SIG-M5 (cell line): ENCODE data around the gene PPWD1.
"Not testable (repeated sequence)": the region's sequence is repeated elsewhere in the genome, so short reads cannot be mapped to it uniquely, and the experiment has no call there.

Source experiments
- DNase-seq: peaks from one replicate; lab custom pipeline; 2025; lab: John Stamatoyannopoulos, UW

The PPWD1 gene

DNA sequence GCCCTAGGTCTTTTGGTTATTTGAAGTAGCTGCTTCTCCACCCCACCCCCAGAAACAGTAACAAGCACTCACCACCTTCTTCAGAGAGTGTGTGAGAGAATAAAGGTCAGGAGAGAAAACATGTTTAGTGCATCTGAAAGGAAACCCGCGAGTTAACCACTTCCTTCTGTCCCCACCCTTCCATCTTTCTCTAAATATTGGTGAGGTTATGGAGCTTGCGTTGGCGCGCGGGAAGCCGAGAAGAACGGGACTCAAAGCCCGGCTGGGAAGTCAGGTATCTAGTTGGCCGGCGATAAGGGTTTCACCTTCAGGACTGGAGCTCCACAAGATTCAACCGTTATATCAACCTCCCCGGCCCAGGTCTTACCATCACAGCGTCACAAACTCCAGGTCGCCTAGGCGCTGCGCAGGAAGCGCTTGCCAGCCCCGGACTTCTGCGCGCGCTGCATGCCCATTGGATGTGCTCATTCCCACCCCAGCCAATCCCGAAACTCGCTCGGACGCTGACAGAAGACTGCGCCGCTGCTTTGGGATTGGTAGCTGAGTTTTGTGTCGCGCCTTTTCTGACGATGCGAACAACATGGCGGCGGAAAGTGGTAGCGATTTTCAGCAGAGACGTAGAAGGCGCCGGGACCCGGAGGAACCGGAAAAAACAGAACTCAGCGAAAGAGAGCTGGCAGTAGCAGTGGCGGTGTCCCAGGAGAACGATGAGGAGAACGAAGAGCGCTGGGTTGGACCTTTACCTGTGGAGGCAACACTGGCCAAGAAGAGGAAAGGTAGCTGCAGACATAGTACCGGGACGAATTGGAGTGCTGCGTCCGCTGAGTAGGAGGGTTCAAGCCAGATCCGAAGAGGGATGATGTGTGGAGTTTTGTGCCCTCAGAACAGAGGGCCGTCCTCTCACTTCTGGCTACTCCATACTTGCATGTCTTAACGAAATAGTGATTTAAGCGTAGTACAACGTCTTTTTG lies at the start of gene PPWD1, which contains the start of gene CENPK:
PPWD1 (plus strand) TSS at position 566 of the 971 bp plus-strand sequence; CDS start at position 581, 15 bp downstream.
CENPK (minus strand) TSS at position 438 of the 971 bp plus-strand sequence. CDS start 8,261 bp downstream, outside the sequence.
- peak; percentile 90 for DNase-seq

DNA sequence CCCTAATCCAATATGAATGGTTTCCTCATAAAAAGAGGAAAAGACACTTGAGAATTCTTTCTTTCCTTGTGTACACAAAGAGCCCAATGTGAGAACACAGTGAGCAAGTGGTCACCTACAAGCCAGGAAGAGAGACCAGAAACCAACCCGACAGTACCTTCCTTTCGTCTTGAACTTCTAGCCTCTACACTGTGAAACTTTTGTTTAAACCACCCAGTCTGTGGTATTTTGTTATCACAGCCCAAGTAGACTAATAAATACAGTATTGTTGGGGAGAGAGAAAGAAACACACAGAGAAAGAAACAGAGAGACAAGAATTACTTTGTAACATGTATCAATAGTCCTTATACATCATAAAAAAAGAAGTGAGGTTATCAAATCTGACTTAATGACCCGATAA lies 37.4 kb upstream of the PPWD1 start:
- no peak for DNase-seq

DNA sequence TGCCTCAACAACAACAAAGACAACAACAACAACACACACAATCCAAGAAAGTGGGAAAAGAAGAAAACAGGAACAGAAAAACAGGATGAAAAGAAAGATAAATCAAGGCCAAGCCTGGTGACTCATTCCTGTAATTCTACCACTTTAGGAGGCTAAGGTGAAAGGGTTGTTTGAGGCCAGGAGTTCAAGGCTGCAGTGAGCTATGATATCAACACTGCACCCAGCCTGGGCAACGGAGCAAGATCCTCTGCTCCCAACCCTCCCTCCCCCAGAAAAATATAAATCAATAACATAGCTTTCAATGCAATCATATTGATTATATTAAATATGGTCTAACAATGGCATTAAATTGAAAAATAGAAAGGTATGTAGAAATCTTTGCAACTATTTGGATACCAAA lies 32.2 kb upstream of the PPWD1 start:
- no peak for DNase-seq

DNA sequence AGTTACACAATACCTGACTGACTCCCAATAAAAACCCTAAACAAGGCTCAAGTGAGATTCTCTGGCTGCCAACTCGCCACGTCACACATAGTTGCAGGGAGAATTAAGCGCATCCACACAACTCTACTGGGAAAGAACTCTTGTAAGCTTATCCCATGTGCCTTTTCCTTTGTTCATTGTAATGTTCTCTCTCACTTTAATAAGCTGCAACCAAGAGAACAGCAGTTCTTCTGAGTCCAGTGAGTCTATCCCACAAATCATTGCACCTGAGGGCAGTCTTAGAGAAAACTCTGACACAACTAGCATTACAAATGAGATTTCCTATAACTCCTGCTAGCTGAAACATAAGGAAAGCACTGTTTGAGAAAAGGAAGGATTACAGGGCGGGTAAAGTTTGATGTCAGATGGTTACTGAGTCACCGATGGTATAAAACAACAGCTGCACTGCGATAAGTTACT lies 27.5 kb upstream of the PPWD1 start:
- no peak for DNase-seq

DNA sequence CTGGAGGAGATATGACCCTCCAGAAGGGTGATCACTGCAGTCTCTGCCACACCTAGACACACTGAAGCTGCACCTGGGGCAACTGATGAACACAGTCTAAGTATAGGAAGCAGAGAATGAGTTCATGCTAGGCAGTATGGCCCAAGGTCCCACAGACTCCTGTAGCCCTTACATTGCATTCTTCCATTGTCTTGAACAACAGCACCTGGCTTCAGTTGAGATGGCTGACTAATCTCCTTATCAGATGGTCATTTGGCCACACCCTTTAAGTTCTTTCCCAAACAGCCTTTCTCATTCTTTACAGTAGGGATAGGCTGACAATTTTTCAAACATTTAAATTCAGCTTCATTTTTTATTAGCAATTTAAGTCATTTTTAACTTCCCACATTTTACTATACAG lies 23.3 kb upstream of the PPWD1 start:
- DNase-seq: no peak

DNA sequence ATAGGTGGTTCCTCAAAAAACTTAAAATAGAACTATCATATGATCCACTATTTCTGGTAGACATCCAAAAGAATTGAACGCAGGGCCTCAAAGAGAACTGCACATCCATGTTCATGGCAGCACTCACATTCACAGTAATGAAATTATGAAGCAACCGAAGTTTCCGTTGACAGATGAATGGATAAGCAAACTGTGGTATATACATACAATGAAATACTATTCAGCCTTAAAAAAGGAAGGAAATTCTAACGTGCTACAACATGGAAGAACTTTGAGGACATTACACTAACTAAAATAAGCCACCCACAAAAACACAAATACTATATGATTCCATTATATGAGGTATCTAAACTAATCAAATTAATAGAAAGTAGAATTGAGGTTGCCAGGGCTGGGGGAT lies 18.6 kb upstream of the PPWD1 start:
- no peak for DNase-seq

DNA sequence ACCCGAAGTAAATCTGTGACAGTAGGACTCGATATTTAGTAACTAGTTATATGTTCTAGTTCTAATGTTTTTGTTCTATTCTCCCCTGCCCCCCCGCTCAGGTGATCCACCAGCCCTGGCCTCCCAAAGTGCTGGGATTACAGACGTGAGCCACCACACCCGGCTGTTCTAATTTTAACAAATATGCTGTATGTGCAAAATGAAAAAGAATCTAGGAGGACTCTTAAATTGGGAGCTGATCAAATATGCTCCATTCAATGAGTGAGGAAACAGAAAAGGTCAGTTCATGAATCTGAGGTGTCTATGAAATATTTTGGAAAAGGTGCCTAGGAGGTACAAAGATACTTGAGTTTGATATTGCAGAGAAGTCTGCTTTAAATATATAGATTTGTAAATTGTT lies 17.0 kb upstream of the PPWD1 start:
- no peak for DNase-seq

DNA sequence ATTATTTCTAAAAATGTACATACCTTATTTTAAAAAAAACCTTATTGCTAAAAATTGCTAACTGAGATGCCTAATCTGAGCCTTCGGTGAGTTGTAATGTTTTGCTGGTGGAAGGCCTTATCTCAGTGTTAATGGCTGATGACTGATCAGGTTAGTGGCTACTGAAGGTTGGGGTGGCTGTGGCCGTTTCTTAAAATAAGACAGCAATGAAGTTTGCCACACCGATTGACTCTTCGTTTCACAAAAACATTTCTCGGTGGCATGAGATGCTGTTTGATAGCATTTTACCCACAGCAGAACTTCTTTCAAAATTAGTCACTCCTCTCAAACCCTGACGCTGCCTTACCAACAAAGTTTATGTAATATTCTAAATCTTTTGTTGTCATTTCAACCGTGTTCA lies 14.8 kb upstream of the PPWD1 start:
- no peak for DNase-seq

DNA sequence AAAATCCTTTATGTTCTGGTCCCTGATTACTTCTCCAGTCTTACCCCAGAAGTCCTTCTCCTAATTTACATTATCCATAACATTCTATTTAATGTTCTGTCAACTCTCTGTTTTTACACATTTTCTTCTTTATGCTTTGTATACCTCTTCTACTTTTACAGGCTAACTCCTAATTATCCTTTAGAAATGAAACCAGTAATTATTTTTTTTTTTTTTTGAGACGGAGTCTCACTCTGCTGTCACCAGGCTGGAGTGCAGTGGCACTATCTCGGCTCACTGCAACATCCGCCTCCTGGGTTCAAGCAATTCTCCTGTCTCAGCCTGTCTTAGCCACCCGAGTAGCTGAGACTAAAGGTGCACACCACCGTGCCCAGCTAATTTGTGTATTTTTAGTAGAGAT lies 9.2 kb upstream of the PPWD1 start:
- DNase-seq: no peak

DNA sequence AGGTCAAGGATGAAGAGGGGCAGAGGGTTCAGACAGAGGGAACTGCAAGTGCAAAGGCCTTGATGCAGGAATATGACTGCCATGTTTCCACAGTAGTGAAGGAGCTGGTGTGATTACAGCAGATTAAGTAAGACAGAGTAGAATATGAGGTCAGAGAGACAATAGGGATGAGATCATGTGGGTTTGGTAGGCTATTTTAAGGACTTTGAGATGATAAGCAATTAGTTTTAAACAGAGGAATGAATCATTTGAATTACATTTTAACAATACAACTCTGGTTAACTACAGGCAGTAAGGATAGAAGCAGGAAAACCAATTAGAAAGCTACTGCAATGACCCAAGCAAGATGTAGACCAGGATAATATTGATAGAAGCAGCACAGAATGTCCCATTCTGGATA lies 7.8 kb upstream of the PPWD1 start:
- DNase-seq: no peak

DNA sequence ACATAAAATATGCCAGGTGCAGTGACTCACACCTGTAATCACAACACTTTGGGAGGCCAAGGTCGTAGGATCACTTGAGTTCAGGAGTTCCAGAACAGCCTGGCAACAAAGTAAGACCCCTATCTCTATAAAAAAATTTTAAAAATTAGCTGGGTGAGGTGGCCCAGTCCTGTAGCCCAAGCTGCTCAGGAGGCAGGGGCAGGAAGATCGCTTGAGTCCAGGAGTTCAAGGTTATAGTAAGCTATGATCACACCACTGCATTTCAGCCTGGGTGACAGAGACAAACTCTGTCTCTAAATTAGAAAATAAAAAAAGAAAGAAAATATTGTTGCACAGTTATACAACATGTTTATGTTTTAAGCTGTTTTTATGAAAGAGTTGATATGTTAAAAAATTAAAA lies 6.9 kb upstream of the PPWD1 start:
- no peak for DNase-seq

DNA sequence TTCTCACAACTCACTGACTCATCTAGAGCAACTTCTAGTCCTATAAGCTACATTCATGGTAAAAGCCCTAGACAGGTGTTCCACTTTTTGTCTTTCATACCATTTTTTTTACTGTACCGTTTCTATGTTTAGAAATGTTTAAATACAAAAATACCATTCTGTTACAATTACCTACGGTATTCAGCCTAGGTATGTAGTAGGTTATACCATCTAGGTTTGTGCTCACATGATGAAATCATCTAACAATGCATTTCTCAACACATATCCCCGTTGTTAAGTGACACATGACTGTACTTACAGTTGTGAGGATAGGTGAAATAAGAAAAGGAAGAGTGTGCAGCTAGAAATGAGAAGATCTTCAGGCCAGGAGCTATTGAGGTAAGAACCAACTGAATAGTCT lies 6.4 kb upstream of the PPWD1 start:
- no peak for DNase-seq

DNA sequence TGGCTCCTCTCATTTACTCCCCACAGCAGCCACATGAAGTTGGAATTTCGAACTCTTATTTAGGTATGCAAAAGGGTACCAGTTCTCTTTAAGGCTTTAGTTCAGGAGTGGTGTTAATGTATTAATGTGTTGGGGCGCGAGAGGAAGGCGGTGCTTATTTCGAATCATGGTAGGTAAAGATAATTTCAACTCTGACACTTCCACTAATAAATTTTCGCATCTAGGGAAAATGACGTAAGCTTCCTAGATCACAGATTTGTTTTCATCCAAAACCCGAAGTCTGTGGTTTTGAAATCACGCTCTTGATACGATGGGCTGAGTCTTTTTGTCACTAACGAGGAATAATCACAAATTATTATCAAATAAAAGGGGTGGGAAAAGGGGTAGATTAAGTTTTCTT lies 681 bp downstream of the PPWD1 start:
- no peak for DNase-seq

DNA sequence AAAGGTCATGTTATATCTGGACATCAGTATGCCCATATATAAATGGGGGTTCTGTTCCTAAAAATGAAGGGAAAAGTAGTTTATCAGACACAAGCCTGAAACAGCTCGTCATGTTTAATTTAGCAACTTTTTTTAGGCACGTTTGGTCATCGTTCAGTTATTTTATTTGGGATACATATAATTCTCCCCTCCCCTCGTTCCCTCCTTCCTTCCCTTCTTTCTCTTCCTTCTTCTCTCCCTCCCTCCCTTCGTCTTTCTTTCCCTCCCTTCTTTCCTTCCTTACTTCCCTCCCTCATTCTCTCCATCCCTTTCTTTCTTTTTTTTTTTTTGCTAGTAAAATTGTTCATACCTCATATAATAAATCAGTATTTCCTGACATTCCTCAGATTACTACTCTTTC lies 3.4 kb downstream of the PPWD1 start:
- no peak for DNase-seq

DNA sequence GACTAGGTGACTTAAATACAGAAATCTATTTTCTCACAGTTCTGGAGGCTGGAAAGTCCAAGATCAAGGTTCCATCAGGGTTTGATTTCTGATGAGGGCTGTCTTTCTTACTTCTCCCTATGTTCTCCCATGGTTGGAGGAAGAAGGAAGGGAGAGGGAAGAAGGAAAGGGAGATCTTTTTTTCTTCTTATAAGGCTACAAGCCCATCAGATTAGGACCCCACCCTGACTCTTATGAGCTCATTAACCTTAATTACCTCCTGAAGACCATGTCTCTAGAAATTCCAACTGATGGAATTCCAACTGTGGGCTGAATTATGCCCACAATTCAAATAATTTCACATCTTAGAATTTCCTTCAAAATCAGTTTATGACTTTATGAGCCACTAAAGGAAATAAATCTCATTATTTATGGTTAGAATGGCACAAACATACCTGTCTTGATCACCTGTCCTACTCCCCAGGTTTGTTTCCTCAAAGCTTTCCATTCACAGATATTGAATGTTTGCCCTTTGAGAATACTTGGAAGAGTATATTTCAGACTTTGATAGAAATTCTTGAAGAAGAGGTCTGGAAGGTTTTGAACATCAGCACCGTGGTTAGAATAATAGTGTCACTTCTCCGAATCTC lies 7.6 kb downstream of the PPWD1 start:
- DNase-seq: no peak

DNA sequence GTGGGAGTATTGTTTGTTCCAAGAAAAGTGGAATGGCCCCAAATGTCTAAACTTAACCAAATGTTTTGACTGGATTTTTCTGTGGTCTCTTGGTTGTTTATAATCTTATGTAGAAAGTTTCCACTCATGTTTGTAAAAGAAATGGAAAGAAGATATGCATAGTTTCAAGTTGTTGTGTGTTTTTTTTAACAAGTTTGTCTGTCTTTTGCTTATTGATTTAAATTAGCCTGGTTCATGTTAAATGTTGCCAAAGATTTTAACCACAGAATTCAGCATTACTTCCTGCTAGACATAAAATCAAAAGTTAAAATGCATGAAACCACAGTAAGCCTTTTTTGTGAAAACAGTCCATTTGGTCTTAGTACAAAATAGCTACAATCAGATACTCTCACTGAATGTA lies 14.0 kb downstream of the PPWD1 start:
- no peak for DNase-seq

DNA sequence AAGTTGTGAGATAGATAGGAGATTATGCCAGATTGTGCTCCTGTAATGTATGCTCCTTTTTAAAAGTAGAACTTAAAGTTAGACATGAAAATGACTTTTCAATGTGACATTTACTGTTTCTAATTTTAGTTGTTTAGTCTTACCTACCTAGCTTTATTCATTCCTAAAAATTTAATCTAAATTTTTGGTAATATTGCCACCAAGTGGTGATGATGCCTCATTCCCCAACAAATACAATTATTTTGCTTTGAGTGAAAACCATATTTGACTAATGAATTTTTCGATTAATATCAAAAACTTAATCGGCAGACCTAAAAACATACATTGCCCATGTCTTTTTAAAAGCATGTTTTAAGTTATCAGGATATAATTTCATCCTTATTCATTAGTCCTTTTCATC lies 25.6 kb downstream of the PPWD1 start:
- DNase-seq: no peak

DNA sequence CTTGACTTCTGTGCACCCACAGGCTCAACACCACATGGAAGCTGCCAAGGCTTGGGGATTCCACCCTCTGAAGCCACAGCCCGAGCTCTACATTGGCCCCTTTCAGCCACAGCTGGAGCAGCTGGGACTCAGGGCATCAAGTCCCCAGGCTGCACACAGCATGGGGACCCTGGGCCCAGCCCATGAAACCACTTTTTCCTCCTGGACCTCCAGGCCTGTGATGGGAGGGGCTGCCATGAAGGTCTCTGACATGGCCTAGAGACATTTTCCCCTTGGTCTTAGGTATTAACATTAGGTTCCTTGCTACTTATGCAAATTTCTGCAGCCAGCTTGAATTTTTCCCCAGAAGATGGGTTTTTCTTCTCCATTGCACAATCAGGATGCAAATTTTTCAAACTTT lies 38.7 kb downstream of the PPWD1 start:
- DNase-seq: not testable (repeated sequence)

DNA sequence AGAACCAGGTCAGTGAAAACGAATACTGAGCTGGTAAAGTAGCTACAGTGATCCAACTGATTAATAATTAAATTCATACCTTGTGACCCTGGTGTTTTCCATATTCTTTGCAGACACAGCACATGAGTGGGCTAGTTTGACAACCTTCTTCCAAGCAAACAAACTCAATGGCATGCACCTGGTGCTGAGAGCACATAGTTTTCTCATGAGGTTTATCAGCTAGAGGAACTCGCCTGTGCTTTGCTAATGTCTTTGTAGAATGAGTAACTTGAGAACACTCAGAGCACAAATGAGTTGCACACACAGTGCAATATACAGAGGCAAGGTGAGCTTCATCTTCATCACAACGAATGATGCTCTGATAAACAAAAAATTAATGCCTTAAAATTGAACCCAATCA lies 48.4 kb downstream of the PPWD1 start:
- no peak for DNase-seq

DNA sequence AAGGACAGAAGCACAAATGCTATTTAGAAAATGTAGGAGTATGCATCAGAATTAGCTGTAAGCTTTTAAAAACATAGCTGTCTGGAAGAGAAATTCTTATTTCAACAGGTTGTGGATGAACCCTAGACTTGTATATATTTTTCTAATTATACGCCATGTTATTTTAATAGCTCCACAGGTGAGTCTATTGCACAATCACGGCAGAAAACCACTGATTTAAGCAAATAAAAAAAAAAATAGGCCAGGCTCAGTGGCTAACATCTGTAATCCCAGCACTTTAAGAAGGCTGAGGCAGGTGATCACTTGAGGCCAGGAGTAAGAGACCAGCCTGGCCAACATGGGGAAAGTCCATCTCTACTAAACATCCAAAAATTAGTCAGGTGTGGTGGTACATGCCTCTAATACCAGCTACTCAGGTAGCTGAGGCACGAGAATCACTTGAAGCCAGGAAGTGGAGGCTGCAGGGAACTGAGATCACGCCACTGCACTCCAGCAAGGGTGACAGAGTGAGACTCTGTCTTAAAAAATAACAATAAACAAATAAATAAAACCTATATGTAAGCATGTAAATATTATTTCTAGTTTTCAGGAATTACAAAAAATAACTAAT lies 49.3 kb downstream of the PPWD1 start:
- no peak for DNase-seq

DNA sequence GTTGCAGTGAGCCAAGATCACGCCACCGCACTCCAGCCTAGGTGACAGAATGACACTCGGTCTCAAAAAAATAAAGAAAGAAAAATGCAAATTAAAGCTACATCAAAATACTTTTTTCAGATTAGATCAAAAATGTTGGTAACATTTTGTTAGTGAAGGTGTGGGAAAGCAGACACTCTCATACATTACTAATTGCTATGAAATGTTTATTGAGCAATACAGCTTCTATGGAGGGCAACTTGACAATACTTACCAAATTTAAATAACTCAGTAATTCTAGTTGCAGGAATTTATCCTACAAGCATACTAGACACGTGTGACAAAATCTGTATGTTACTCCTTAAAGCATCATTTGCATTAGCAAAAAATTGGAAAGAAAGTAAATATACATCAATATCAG lies 56.9 kb downstream of the PPWD1 start:
- DNase-seq: no peak

DNA sequence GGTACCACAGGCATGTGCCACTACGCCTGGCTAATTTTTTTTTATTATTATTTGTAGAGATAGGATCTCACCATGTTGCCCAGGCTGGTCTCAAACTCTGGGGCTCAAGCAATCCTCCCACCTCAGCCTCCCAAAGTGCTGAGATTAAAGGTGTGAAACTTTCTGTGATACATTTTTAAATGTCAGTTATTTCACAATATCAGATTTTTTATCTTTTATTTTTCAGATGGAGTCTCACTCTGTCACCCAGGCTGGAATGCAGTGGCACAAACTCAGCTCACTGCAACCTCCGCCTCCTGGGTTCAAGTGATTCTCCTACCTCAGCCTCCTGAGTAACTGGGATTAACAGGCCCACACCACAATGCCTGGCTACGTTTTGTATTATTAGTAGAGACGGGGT lies 58.9 kb downstream of the PPWD1 start:
- DNase-seq: not testable (repeated sequence)

DNA sequence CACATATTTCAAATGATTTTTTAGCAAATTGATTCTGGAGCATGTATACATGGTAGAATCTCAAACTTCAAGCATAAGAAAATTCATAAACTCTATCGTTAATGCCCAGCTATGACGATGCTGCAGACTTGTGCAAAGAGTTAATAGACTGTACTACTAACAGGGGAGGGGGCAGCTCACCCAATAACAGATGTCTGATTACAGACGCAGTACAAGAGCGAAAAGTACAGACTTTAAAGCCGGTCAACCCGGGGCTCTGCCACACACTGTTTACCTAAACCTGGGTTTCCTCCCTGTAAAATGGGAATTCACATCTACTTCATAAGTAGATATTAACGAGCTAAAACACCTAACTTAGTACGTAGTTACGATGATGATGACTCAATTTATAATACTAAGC lies 60.4 kb downstream of the PPWD1 start:
- DNase-seq: no peak
